A549 treated with dexamethasone at 1 μM for 4 hours (cell line): ENCODE results near the gene APBB1. TPM values are rescaled to one million over a fixed set of nuclear protein-coding genes. Genes with fewer than 3 reads are reported as not detected.

Experiments
- total RNA-seq: library from RNA; stranded (reverse); fragments of 200-300 nt; extraction: Qiagen RNA extraction; gene quantifications from 5 replicates; pipeline ENCODE4 v1.2.3, GENCODE V29; 2022

The APBB1 gene
- 16.5 to 19.3 TPM (median 17.6 TPM) in 5 replicates for total RNA-seq

DNA sequence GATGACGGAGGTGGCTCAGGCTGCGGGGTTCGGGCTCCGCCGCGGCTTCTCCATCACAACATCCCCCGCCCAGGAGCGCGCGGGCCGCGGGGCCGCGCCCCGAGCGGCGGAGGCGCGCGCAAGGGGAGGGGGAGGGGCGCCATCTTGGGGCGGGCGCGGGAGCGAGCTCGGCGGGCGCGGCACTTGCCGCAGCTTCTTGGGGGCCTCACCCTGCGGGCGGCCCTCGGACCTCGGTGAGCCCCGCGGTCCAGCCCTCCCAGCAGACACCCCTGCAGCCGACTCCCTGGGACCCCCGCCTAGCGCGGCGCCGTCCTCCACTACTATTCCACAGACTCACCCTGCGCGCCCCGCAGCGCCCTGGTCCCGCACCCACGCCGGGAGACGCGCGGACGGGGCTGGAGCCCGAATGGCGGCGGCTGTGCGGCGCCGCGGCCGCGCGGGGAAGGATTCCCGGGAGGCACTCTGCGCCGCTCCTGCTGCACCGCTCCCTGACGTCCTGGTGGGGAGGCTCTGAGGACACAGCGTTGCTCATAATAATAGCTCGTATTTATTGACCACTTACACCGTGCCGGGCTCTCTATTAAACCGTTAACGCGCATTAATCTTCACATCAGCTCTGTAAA lies at the start of gene APBB1:
Gene APBB1, minus strand, starts transcription at position 86 of the 623 bp plus-strand sequence. CDS start 7,747 bp downstream, outside the sequence.

DNA sequence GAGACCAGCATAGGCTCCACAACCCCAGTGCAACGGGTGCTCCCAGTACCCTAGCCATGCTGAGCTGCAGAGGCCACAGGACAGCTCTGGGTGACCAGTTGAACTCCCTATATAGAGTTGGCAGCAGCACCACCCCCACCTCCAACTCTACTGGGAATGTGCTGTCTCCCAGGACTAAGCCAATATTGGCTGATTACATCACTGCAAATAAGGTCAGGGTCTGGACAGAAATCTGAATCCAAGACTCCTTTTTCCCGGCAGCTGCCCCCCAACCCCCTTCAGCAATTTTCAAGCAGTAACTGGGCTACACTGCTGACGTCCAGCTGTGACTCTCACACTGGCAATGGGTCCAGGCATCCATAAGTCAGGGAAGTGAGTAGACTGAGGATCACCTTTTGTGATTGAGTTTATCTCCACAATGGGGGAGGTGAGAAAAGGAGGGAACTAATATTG lies 22.0 kb upstream of the APBB1 start, which contains the start of gene HPX:
Gene HPX, minus strand, starts transcription at position 82 of the 453 bp plus-strand sequence. Its CDS starts 24 bp downstream, at position 58.

DNA sequence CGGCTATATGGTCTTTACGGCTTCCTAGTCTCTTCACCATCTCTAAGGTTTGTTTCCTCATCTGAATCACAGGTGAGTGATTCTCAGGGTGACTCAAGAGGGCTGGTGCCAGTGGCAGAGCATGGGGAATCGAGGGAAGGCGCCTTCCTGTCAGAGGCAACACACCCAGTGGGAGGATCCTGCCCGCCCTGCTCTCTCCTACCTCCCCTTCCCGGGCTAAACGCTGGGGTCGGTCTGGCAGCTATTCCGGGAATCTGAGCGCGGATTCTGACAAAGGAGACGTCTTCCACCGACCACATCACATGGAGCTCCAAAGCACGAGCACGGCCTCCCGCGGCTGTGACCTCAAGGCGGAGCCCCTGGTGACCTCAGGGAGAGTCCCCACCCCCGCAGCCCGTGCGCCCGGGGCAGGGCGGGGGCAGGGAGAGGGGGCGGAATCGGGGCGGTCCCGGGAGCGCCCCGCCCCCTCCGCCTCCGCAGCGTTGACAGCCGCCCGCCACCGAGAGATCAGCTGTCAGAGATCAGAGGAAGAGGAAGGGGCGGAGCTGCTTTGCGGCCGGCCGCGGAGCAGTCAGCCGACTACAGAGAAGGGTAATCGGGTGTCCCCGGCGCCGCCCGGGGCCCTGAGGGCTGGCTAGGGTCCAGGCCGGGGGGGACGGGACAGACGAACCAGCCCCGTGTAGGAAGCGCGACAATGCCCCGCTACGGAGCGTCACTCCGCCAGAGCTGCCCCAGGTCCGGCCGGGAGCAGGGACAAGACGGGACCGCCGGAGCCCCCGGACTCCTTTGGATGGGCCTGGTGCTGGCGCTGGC lies 28.8 kb downstream of the APBB1 start, which contains the start of gene SMPD1:
Gene SMPD1, plus strand, starts transcription at position 570 of the 813 bp plus-strand sequence. Its CDS starts 125 bp downstream, at position 695.

Other genes starting within 250 kb of the APBB1 start
- not detected in 5 replicates for gene OR52B2, start 248.8 kb downstream of the APBB1 start, total RNA-seq
- gene OR52W1, start 219.9 kb downstream of the APBB1 start, total RNA-seq = not detected in 5 replicates
- gene C11orf42, start 213.5 kb downstream of the APBB1 start, total RNA-seq = not detected in 5 replicates
- 13.4 to 18.5 TPM (median 17.1 TPM) in 5 replicates for gene FHIP1B, start 184.5 kb downstream of the APBB1 start, total RNA-seq
- gene CNGA4, start 180.0 kb downstream of the APBB1 start, total RNA-seq = 0.06 to 0.09 TPM (median 0.07 TPM) in 5 replicates
- gene CCKBR, start 159.3 kb downstream of the APBB1 start, total RNA-seq = not detected in 5 replicates
- gene CAVIN3, start 98.6 kb downstream of the APBB1 start, total RNA-seq = 18.1 to 27.0 TPM (median 23.8 TPM) in 5 replicates
- 9.1 to 11.5 TPM (median 10.3 TPM) in 5 replicates for gene SMPD1, start 28.6 kb downstream of the APBB1 start, total RNA-seq
- 0.31 to 0.55 TPM (median 0.40 TPM) in 5 replicates for gene HPX, start 21.9 kb upstream of the APBB1 start, total RNA-seq
- 11.8 to 22.6 TPM (median 18.1 TPM) in 5 replicates for gene TRIM3, start 54.8 kb upstream of the APBB1 start, total RNA-seq
- 48.7 to 56.6 TPM (median 52.4 TPM) in 5 replicates for gene ARFIP2, start 62.2 kb upstream of the APBB1 start, total RNA-seq
- 23.3 to 27.0 TPM (median 25.8 TPM) in 5 replicates for gene TIMM10B, start 62.4 kb upstream of the APBB1 start, total RNA-seq
- gene DNHD1, start 78.2 kb upstream of the APBB1 start, total RNA-seq = 1.6 to 3.0 TPM (median 2.5 TPM) in 5 replicates
- 27.3 to 32.5 TPM (median 29.9 TPM) in 5 replicates for gene RRP8, start 184.5 kb upstream of the APBB1 start, total RNA-seq
- 97.1 to 120 TPM (median 118 TPM) in 5 replicates for gene ILK, start 184.7 kb upstream of the APBB1 start, total RNA-seq
- gene TAF10, start 193.1 kb upstream of the APBB1 start, total RNA-seq = 208 to 263 TPM (median 228 TPM) in 5 replicates
- 36.1 to 51.4 TPM (median 50.6 TPM) in 5 replicates for gene TPP1, start 200.3 kb upstream of the APBB1 start, total RNA-seq
- gene DCHS1, start 236.7 kb upstream of the APBB1 start, total RNA-seq = 0.07 to 0.15 TPM (median 0.09 TPM) in 5 replicates